PC-9 (cell line): Measurements from ENCODE around the gene SPG11. TPM values are rescaled to one million over a fixed set of nuclear protein-coding genes. Genes with fewer than 3 reads are reported as not detected.

ENCODE experiments used
- BruUV-seq: library from RNA; stranded (reverse); fragments of 400-500 nt; replicated peaks from 2 replicates; lab custom pipeline; 2021; lab: Mats Ljungman, UMichigan
- CTCF ChIA-PET: fragments of 300-600 bp; sonication (Branson Sonifier 250); formaldehyde crosslinking; loops from one replicate; lab custom pipeline; 2022; ENCODE audit warnings: antibody characterized with exemption; lab: Charles Lee
- POLR2A ChIA-PET: fragments of 300-600 bp; sonication (Branson Sonifier 250); formaldehyde crosslinking; loops from one replicate; lab custom pipeline; 2022; ENCODE audit warnings: antibody characterized with exemption; ENCODE audit not compliant: unreplicated experiment; lab: Charles Lee
- DNase-seq, 2 experiments: peaks; one replicate each; pipeline versions ENCODE4 v3.0.0 to v3.0.0-alpha.2; 2015 to 2022; ENCODE audit warnings: mixed read lengths in 1 of 2
- H2AFZ ChIP-seq: fragments of 200-600 bp; sonication (generic); 2 replicates; pipeline ENCODE4 v1.8.1; 2017; ENCODE audit warnings: antibody characterized with exemption
- H3F3A ChIP-seq: fragments of 200-600 bp; sonication (generic); 2 replicates; pipeline ENCODE4 v1.8.1; 2017; ENCODE audit warnings: antibody characterized with exemption, mild to moderate bottlenecking, low read depth; ENCODE audit not compliant: insufficient read depth
- H3K27ac ChIP-seq: fragments of 200-600 bp; sonication (generic); 2 replicates; pipeline ENCODE4 v1.6.1; 2016; ENCODE audit warnings: mixed run types
- H3K27me3 ChIP-seq: fragments of 200-600 bp; sonication (generic); 2 replicates; pipeline ENCODE4 v1.6.1; 2016; ENCODE audit warnings: low read depth, mixed run types; ENCODE audit not compliant: insufficient read depth
- H3K36me3 ChIP-seq: fragments of 200-600 bp; sonication (generic); 2 replicates; pipeline ENCODE4 v1.6.1; 2016; ENCODE audit warnings: low read depth, mixed run types
- H3K4me1 ChIP-seq: fragments of 200-600 bp; sonication (generic); replicated peaks from 2 replicates; pipeline ENCODE4 v1.6.1; 2016; ENCODE audit warnings: mixed run types; ENCODE audit not compliant: insufficient read depth
- H3K4me2 ChIP-seq: fragments of 200-600 bp; sonication (generic); 2 replicates; pipeline ENCODE4 v1.6.1; 2017; ENCODE audit warnings: mixed run types
- H3K4me3 ChIP-seq: fragments of 200-600 bp; sonication (generic); 2 replicates; pipeline ENCODE4 v1.6.1; 2016; ENCODE audit warnings: mixed run types
- H3K79me2 ChIP-seq: fragments of 200-600 bp; sonication (generic); 2 replicates; pipeline ENCODE4 v1.6.1; 2017; ENCODE audit warnings: low read depth, mixed run types
- H3K9me2 ChIP-seq: fragments of 200-600 bp; sonication (generic); 2 replicates; pipeline ENCODE4 v1.8.1; 2017; ENCODE audit warnings: mild to moderate bottlenecking; ENCODE audit not compliant: insufficient read depth
- H3K9me3 ChIP-seq: fragments of 200-600 bp; sonication (generic); 2 replicates; pipeline ENCODE4 v1.8.1; 2016; ENCODE audit warnings: low read depth; ENCODE audit not compliant: insufficient read depth
- H4K20me1 ChIP-seq: fragments of 200-600 bp; sonication (generic); 2 replicates; pipeline ENCODE4 v1.8.1; 2017; ENCODE audit not compliant: insufficient read depth
- EZH2 ChIP-seq: fragments of 200-600 bp; sonication (generic); IDR thresholded peaks from 2 replicates; pipeline ENCODE4 v1.8.0; 2017; ENCODE audit warnings: antibody characterized with exemption, low read depth
- intact Hi-C: fragments of 100-400 bp; cut with micrococcal nuclease; formaldehyde crosslinking; loops from one replicate; pipeline ENCODE4 v1.10.0; 2022; ENCODE audit not compliant: unreplicated experiment
- total RNA-seq: library from RNA; stranded (reverse); gene quantifications from 2 replicates; pipeline ENCODE4 v1.2.3, GENCODE V29; 2021
- TF ChIP-seq, protein P1 (sequence below): fragments of 200-600 bp; sonication (generic); conservative IDR thresholded peaks from 2 replicates; pipeline ENCODE4 v1.6.1; 2017; ENCODE audit warnings: mixed run types, antibody characterized with exemption, mild to moderate bottlenecking, moderate library complexity

The SPG11 gene
- total RNA-seq, 1 experiment from 2014 or later: 64.2 TPM

DNA sequence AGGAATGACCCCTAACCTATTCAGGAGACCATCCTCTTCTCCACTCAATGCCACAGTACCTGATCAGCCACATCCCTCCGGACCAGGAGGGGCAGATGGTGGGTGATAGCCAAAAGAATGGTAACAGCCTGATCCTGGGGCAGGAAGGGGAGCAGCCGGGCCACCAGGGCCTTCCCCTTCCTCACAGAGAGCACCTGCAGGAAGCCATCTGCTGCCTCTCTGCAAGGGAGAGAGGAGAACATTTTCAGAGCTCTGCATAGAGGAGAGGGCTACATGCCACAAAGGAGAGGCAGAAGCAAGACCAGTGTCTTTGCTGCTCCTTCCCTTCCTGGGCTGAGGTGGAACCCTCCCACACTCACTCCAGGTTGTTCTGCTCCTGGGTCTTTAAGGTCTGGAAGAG, 5.5 kb upstream of the SPG11 start:
- no peak overlapping the region for H3K27ac ChIP-seq
- DNase-seq: no peak
- ChIA-PET POLR2A (no interaction called here), CTCF (no interaction called here)
- H3K9me2 ChIP-seq: no peaks in the 10 kb centered on the region
- no peaks in the 10 kb centered on the region for H3K27me3 ChIP-seq
- no peak overlapping the region for H2AFZ ChIP-seq
- H3F3A ChIP-seq: no peaks in the 10 kb centered on the region
- BruUV-seq: no TSS peak
- H3K4me3 ChIP-seq: no peak overlapping the region
- no peak overlapping the region for H3K4me2 ChIP-seq
- intact Hi-C loops: no loop called here
- H3K9me3 ChIP-seq: no peaks in the 10 kb centered on the region
- no peaks in the 10 kb centered on the region for H3K79me2 ChIP-seq
- H4K20me1 ChIP-seq: no peaks in the 10 kb centered on the region
- H3K4me1 ChIP-seq: peaks cover 3% of the 10 kb centered on the region; the same call in 1 of the 2 replicates
- no peaks in the 10 kb centered on the region for H3K36me3 ChIP-seq
- no peak for TF ChIP-seq EZH2
- TF ChIP-seq, protein P1, sequence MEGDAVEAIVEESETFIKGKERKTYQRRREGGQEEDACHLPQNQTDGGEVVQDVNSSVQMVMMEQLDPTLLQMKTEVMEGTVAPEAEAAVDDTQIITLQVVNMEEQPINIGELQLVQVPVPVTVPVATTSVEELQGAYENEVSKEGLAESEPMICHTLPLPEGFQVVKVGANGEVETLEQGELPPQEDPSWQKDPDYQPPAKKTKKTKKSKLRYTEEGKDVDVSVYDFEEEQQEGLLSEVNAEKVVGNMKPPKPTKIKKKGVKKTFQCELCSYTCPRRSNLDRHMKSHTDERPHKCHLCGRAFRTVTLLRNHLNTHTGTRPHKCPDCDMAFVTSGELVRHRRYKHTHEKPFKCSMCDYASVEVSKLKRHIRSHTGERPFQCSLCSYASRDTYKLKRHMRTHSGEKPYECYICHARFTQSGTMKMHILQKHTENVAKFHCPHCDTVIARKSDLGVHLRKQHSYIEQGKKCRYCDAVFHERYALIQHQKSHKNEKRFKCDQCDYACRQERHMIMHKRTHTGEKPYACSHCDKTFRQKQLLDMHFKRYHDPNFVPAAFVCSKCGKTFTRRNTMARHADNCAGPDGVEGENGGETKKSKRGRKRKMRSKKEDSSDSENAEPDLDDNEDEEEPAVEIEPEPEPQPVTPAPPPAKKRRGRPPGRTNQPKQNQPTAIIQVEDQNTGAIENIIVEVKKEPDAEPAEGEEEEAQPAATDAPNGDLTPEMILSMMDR: no peak

GRCh38 chr15:44667039-44667360, 3.5 kb upstream of the SPG11 start:
- no peak overlapping the region for H3K27ac ChIP-seq
- no peaks in the 10 kb centered on the region for H3K9me2 ChIP-seq
- ChIA-PET POLR2A (interaction anchor here (0.6 kb wide), 1 partner anchor 62 kb away, joined by 3 read pairs; no protein-coding TSS in a partner anchor), CTCF (interaction anchor here (0.6 kb wide), 2 partner anchors 49 to 68 kb away, joined by 3 to 5 read pairs; no protein-coding TSS in a partner anchor)
- BruUV-seq: no TSS peak
- peaks cover 9% of the 10 kb centered on the region; the same call in 1 of the 2 replicates for H3K79me2 ChIP-seq
- H3K4me2 ChIP-seq: peak overlapping the region; percentile 28
- TF ChIP-seq, protein P1: no peak
- TF ChIP-seq EZH2: no peak
- DNase-seq: no peak
- H2AFZ ChIP-seq: no peak overlapping the region
- H3K4me1 ChIP-seq: peaks cover 8% of the 10 kb centered on the region
- no peaks in the 10 kb centered on the region for H3K36me3 ChIP-seq
- no peaks in the 10 kb centered on the region for H3K27me3 ChIP-seq
- H3K9me3 ChIP-seq: no peaks in the 10 kb centered on the region
- no peak overlapping the region for H3K4me3 ChIP-seq
- intact Hi-C loops: no loop called here
- no peaks in the 10 kb centered on the region for H4K20me1 ChIP-seq
- H3F3A ChIP-seq: no peaks in the 10 kb centered on the region

- Histone ChIP-seq H3K27me3 (no peaks in the 10 kb centered on the region), H3K36me3 (no peaks in the 10 kb centered on the region), H3K79me2 (peaks cover 14% of the 10 kb centered on the region), H3K27ac (no peak overlapping the region), H3F3A (no peaks in the 10 kb centered on the region), H3K4me2 (peak overlapping the region; percentile 28), H3K4me1 (peaks cover 13% of the 10 kb centered on the region), H2AFZ (no peak overlapping the region), H3K4me3 (no peak overlapping the region), H3K9me3 (no peaks in the 10 kb centered on the region), H4K20me1 (no peaks in the 10 kb centered on the region), H3K9me2 (no peaks in the 10 kb centered on the region)
- intact Hi-C loops: no loop called here
- ChIA-PET POLR2A (interaction anchor here (0.6 kb wide), 1 partner anchor 62 kb away, joined by 3 read pairs; no protein-coding TSS in a partner anchor), CTCF (interaction anchor here (0.6 kb wide), 2 partner anchors 49 to 69 kb away, joined by 3 to 5 read pairs; no protein-coding TSS in a partner anchor)
- TF ChIP-seq, protein P1: no peak
- TF ChIP-seq EZH2: no peak
- no peak for DNase-seq
- no TSS peak for BruUV-seq
Observed at GRCh38 chr15:44666210-44667038, 3.0 kb upstream of the SPG11 start.
